Chondrocyte (in vitro differentiated cells): ENCODE results near the gene NUMBL. TPM values are rescaled to one million over a fixed set of nuclear protein-coding genes. Genes with fewer than 3 reads are reported as not detected.

ENCODE experiments used
- DNase-seq: peaks from one replicate; pipeline ENCODE4 v3.0.0; 2021; ENCODE audit warnings: mixed read lengths, low spot score
- H3K27ac Mint-ChIP-seq: one replicate; pipeline ENCODE4 v1.8.0; 2021; ENCODE audit warnings: mild to moderate bottlenecking, moderate library complexity, mixed read lengths; ENCODE audit not compliant: unreplicated experiment
- H3K27me3 Mint-ChIP-seq: 2 replicates; pipeline ENCODE4 v1.8.0; 2021; ENCODE audit warnings: low read depth, mixed read lengths
- H3K36me3 Mint-ChIP-seq: 2 replicates; pipeline ENCODE4 v1.8.0; 2021; ENCODE audit warnings: low read depth, mixed read lengths
- H3K4me1 Mint-ChIP-seq: 2 replicates; pipeline ENCODE4 v1.8.0; 2021; ENCODE audit warnings: low read depth, mild to moderate bottlenecking, mixed read lengths
- H3K4me3 Mint-ChIP-seq: one replicate; pipeline ENCODE4 v1.8.0; 2021; ENCODE audit warnings: mild to moderate bottlenecking, moderate library complexity, mixed read lengths; ENCODE audit not compliant: unreplicated experiment
- H3K9me3 Mint-ChIP-seq: 2 replicates; pipeline ENCODE4 v1.8.0; 2021; ENCODE audit warnings: low read depth, mixed read lengths
- CTCF ChIP-seq: fragments of 200-600 bp; sonication (generic); IDR thresholded peaks from 2 replicates; pipeline ENCODE4 v1.5.0; 2021; ENCODE audit warnings: antibody characterized with exemption, mild to moderate bottlenecking, moderate library complexity
- total RNA-seq: library from RNA; stranded (reverse); gene quantifications from 3 replicates; pipeline ENCODE4 v1.2.1, GENCODE V29; 2021

The NUMBL gene
- total RNA-seq, 1 donor from 2014 or later, result 121 TPM

GRCh38 chr19:40688987-40689338, 1.5 kb downstream of the NUMBL start:
- TF ChIP-seq CTCF, result no peak
- Mint-ChIP-seq H3K4me1 (peaks cover 9% of the 10 kb centered on the region), H3K36me3 (peaks cover 19% of the 10 kb centered on the region), H3K27me3 (no peaks in the 10 kb centered on the region), H3K27ac (no peak overlapping the region), H3K9me3 (no peaks in the 10 kb centered on the region), H3K4me3 (no peak overlapping the region)
- DNase-seq, result no peak

- Mint-ChIP-seq H3K36me3 (peaks cover 19% of the 10 kb centered on the region), H3K9me3 (no peaks in the 10 kb centered on the region), H3K4me3 (no peak overlapping the region), H3K4me1 (peaks cover 9% of the 10 kb centered on the region), H3K27me3 (no peaks in the 10 kb centered on the region), H3K27ac (no peak overlapping the region)
- DNase-seq, result no peak
- TF ChIP-seq CTCF, result no peak
Measured at GRCh38 chr19:40688309-40688708, 2.1 kb downstream of the NUMBL start.

GRCh38 chr19:40687525-40688016, 2.9 kb downstream of the NUMBL start:
- Mint-ChIP-seq H3K4me3 (no peak overlapping the region), H3K27me3 (no peaks in the 10 kb centered on the region), H3K27ac (no peak overlapping the region), H3K36me3 (peaks cover 22% of the 10 kb centered on the region), H3K9me3 (no peaks in the 10 kb centered on the region), H3K4me1 (peaks cover 9% of the 10 kb centered on the region)
- DNase-seq, result no peak
- TF ChIP-seq CTCF, result no peak

- Mint-ChIP-seq H3K27me3 (no peaks in the 10 kb centered on the region), H3K27ac (no peak overlapping the region), H3K4me1 (peaks cover 9% of the 10 kb centered on the region), H3K36me3 (peaks cover 23% of the 10 kb centered on the region), H3K9me3 (no peaks in the 10 kb centered on the region), H3K4me3 (no peak overlapping the region)
- no peak for DNase-seq
- no peak for TF ChIP-seq CTCF
Measured at GRCh38 chr19:40686882-40687524, 3.4 kb downstream of the NUMBL start.

- H3K27me3 Mint-ChIP-seq, result no peaks in the 10 kb centered on the region
- no peaks in the 10 kb centered on the region for H3K9me3 Mint-ChIP-seq
- H3K36me3 Mint-ChIP-seq, result peaks cover 29% of the 10 kb centered on the region
- no peak for DNase-seq
- H3K4me3 Mint-ChIP-seq, result no peak overlapping the region
- H3K27ac Mint-ChIP-seq, result no peak overlapping the region
- peaks cover 3% of the 10 kb centered on the region for H3K4me1 Mint-ChIP-seq
- no peak for TF ChIP-seq CTCF
Measured at GRCh38 chr19:40685563-40685962, 4.9 kb downstream of the NUMBL start.
